ENCODE measurements around the gene MMP15. TPM values are rescaled to one million over a fixed set of nuclear protein-coding genes. Genes with fewer than 3 reads are reported as not detected.

The MMP15 gene
- total RNA-seq, 1 donor from 2014 or later: 16.3 TPM

- H3K36me3 Mint-ChIP-seq: no peaks in the 10 kb centered on the region
- H3K27me3 Mint-ChIP-seq (ENCODE audit: low read depth): peaks cover 38% of the 10 kb centered on the region
- peaks cover 20% of the 10 kb centered on the region for H3K4me1 Mint-ChIP-seq
- H3K27ac Mint-ChIP-seq: no peak overlapping the region
- no peak overlapping the region for H3K4me3 Mint-ChIP-seq
- DNase-seq (ENCODE audit: low spot score in 2 of 2, unreplicated experiment in 2 of 2): no peak
- no peaks in the 10 kb centered on the region for H3K9me3 Mint-ChIP-seq
- TF ChIP-seq CTCF (IDR thresholded peaks at IDR 0.05; ENCODE audit: unreplicated experiment): no peak
Measured at GRCh38 chr16:57988929-57989328, 36.6 kb upstream of the MMP15 start.

DNA sequence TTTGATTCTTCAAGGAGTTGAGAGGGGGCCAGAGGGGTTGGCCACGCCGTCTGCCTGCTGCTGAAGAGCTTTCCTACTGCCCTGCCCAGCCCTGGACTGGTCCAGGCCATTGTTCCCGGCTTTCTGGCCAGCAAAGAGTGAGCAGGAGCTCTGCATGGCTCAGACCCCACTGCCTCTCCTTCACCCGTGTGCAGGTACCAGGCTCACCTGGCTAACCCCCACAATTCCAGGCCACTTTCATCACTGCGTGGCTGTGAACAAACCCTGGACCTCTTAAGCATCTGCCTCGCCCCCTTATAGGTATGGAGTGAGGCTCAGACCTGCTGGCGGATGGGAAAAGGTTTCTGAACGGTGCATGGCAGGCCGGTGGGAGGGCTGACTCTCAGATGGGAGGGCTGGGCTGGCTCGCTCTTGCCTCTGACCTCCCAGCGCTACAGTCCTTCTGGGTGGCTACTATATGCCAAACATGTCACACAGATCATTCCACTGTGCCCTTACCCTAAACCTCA lies 33.9 kb upstream of the MMP15 start:
- TF ChIP-seq CTCF (IDR thresholded peaks at IDR 0.05; ENCODE audit: unreplicated experiment): no peak
- H3K27me3 Mint-ChIP-seq (ENCODE audit: low read depth): peaks cover 14% of the 10 kb centered on the region
- H3K9me3 Mint-ChIP-seq: no peaks in the 10 kb centered on the region
- no peak for DNase-seq (ENCODE audit: low spot score in 2 of 2, unreplicated experiment in 2 of 2)
- H3K4me3 Mint-ChIP-seq: no peak overlapping the region
- H3K4me1 Mint-ChIP-seq: peaks cover 10% of the 10 kb centered on the region
- H3K36me3 Mint-ChIP-seq: peaks cover 2% of the 10 kb centered on the region
- no peak overlapping the region for H3K27ac Mint-ChIP-seq

DNA sequence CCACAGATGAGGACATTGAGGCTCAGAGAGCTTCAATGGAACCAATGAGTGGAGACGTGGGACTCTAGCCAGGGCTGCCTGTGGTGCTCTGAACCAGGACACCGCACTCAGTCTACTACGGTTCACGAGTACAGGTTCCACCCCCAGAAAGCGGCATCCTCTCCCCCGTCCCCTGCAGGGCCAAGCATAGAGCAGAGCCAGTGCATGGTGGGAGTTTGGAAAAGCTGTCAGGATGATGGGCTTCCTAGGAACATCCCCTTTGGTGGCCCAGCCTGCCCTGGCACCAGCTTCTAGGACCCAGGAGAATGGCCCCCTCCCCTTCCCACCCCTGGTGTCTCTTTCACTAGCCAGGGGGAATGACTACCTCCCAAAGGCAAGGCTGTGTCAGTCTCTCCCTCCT lies 33.5 kb upstream of the MMP15 start:
- TF ChIP-seq CTCF (IDR thresholded peaks at IDR 0.05; ENCODE audit: unreplicated experiment): no peak
- Mint-ChIP-seq H3K9me3 (no peaks in the 10 kb centered on the region), H3K27ac (no peak overlapping the region), H3K27me3 (ENCODE audit: low read depth) (peaks cover 9% of the 10 kb centered on the region), H3K4me1 (peaks cover 10% of the 10 kb centered on the region), H3K4me3 (no peak overlapping the region), H3K36me3 (peaks cover 2% of the 10 kb centered on the region)
- DNase-seq (ENCODE audit: low spot score in 2 of 2, unreplicated experiment in 2 of 2): no peak

- Mint-ChIP-seq H3K36me3 (peaks cover 9% of the 10 kb centered on the region), H3K4me3 (no peak overlapping the region), H3K27me3 (ENCODE audit: low read depth) (no peaks in the 10 kb centered on the region), H3K27ac (no peak overlapping the region), H3K4me1 (peaks cover 10% of the 10 kb centered on the region), H3K9me3 (no peaks in the 10 kb centered on the region)
- no peak for DNase-seq (ENCODE audit: low spot score in 2 of 2, unreplicated experiment in 2 of 2)
- TF ChIP-seq CTCF (IDR thresholded peaks at IDR 0.05; ENCODE audit: unreplicated experiment): no peak
Measured at GRCh38 chr16:57993438-57993837, 32.1 kb upstream of the MMP15 start.

DNA sequence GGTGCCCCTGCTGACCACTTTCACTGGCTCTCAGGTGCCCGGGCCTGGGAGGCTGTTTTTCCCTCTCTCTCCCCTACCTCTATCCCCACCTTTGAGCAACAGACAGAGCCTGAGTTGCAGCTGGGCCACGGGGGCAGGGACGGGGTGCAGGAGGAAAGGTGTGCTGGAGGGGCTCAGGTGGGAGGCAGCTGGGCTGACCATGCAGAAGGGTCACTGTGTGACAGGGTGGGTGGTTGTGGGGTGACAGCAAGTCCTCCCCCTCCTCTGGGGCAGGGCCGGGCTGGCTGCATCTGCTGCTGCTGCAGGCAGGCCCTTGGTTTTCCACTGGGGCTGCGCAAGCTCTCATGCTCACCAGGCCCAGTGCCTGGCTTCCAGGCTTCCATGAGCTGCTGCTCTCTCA lies 31.7 kb upstream of the MMP15 start:
- no peak overlapping the region for H3K27ac Mint-ChIP-seq
- no peaks in the 10 kb centered on the region for H3K9me3 Mint-ChIP-seq
- DNase-seq (ENCODE audit: low spot score in 2 of 2, unreplicated experiment in 2 of 2): no peak
- no peak overlapping the region for H3K4me3 Mint-ChIP-seq
- H3K4me1 Mint-ChIP-seq: peaks cover 13% of the 10 kb centered on the region
- H3K27me3 Mint-ChIP-seq (ENCODE audit: low read depth): no peaks in the 10 kb centered on the region
- peaks cover 9% of the 10 kb centered on the region for H3K36me3 Mint-ChIP-seq
- TF ChIP-seq CTCF (IDR thresholded peaks at IDR 0.05; ENCODE audit: unreplicated experiment): no peak

DNA sequence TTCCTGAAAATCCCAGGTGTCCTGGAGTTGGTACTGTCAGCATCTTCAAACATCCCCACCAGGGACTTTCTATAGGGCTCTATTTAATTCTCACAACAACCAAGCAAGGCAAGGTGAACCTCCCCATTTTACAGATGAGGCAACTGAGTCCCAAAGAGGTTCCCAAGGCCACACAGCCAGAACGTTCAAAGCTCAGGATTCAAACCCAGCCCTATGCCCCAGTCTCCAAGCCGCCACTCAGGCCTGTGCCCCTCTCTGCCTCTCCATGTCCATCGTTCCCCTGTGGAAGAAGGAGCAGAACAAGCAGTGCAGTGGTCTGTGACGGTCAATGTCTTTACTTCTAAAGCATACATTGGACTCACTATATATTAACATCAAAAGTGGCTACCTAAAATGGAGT lies 31.2 kb upstream of the MMP15 start:
- Mint-ChIP-seq H3K27me3 (ENCODE audit: low read depth) (no peaks in the 10 kb centered on the region), H3K36me3 (peaks cover 9% of the 10 kb centered on the region), H3K9me3 (no peaks in the 10 kb centered on the region), H3K4me1 (peaks cover 18% of the 10 kb centered on the region), H3K27ac (no peak overlapping the region), H3K4me3 (no peak overlapping the region)
- no peak for TF ChIP-seq CTCF (IDR thresholded peaks at IDR 0.05; ENCODE audit: unreplicated experiment)
- DNase-seq (ENCODE audit: low spot score in 2 of 2, unreplicated experiment in 2 of 2): no peak

All from mesothelial cell of epicardium (in vitro differentiated cells).